ENCODE data around the gene RGL1.

Gene RGL1

DNA sequence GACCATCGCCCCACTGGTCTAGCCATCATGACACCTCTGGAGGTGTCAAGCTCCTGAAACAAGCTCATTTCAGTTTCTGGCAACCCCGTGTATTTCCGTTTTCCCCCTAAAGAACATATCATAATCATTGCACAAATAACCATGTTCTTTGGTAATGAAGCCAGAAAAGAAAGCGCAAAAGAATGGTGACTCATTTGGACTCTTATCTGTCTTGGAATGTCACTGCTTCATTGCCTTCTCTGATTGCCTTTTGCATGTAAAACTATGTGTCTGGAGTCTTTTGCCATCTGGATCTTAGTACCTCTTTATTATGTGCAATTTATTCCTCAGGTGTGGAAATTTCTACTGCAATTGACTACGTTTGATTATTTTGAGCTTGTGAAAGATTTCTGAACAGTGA, 122.1 kb downstream of the RGL1 start:
- DNase-seq = no peak

DNA sequence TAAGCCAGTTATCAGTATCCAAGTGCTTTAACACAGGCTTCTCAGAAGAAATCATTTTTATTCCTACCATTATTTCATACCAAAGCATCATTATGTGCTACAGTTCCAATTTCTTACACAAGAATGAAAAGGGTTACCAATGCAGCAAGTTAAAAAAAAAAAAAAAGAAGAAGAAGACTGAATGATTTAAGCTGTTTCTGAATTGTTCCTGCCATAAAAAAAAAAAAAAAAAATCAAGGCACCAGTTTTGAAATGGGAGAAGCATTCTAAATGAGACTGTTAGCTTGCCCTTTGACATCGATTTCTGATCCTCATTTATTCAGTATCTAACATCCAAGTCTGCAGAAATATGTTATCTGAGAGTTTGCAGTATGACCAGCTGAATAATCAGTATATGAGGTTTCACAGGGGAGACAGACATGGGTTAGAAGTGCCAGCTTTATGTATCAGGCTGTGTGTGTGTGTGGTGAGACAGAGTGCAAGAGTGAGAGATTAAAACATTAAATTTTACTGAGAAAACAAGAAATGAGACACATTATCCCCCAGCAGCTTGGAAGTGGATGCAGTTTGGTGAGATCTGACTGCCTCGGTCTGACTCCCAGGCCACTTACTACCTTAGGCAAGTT, 126.8 kb downstream of the RGL1 start:
- DNase-seq = no peak

DNA sequence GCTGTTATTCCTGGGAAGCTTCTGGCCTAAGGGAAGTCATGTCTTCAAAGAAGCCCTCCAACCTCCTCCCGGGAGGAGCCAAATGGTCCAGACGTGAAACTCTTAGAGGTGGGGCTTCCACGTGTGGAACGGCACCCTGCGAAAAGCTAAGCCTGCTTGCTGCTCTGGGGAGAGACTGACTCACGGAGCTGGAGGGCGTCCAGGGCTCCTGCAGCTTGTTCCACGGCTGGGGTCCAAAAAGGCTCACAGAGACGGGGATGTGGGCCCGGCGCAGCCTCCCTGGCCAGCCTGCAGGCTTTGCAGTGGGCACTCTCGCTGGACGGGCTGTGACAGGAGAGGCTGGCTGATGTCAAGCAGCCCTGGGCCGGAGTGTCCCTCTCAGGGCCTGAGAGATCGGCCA, 127.5 kb downstream of the RGL1 start:
- no peak for DNase-seq

DNA sequence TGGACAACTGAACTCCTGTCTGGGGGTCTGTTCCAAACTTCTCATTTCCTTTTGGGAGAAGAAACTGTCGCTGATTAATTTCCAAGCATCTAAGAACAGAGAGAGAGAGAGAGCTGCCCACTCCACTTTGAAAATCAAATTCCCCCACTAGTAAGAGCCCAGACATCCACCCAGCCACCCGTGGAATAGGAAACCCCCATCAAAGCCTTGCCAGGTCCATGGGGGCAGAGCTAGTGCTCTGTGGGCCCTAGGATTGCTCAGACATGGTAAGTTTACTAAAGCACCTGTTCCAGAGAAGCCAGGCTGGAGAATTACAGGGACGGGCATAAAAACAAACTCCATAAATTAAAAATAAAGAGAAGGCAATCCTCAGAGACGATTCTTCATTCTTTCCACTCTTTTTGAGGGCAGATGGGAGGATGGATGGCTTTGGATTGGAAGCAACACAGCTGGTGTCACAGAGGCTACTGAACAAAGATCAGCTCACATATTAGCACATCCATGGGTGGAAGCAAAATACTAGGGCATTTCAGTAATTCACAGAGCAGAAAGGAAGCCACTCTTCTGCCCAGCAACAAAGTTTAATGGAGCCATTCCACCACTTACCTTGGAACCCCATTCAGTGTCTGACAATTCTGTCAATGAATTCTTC, 128.7 kb downstream of the RGL1 start:
- no peak for DNase-seq

DNA sequence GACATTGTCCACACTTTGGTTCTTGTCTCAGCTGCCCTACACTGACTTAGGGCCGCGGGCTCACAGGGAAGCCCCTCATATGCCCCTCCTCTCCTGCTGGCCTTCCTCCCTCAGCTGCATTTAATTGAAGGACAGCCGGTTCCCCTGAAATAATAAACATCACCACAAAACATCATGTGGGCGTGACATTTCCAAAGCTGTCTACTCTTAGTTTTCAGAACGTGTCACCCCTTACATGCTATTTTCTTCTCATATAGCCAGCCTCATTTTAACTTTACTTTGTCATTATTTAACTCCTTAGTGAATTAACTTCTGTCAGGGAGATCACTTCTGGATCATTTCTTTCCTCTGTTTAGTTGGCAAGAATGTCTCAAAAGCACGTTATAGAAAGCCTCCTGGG, 129.4 kb downstream of the RGL1 start:
- no peak for DNase-seq

DNA sequence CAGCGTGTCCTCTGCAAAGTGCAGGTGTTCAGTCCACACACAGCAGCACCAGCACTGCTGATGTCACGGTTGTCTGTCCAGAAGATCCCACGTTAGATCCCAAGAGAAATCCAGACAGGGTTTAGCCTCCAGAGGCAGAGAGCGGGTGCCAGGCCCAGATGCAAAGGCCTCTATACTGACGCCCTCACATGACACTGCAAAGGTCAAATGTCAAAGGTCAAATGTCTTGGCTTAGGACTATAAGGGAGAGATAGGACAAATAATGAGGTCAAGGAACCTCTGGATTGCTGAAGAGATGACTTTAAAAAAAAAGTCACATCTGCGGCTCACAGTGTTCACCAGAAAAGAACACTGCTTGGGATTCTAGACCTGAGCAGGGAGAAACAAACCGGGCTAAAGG, 131.1 kb downstream of the RGL1 start:
- no peak for DNase-seq

DNA sequence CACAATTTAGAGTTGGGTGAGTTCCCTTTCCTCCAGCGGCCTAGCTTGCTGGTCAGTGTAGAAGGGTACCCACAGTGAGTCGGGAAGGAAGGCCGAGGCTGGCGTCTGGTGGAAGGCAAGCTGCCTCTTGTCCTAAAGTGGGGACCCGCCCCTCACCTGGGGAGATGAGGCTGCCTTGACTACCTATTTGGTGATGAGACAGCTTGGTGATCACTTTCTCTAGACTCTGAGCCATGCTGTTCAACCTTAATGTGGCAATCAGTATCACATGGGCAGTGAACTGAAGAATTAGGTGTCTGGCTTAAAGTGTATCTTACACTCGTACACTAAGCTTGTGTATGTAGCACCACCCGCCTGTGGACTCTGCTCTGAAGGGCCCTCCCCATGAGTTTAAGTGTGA, 131.9 kb downstream of the RGL1 start:
- DNase-seq = no peak

DNA sequence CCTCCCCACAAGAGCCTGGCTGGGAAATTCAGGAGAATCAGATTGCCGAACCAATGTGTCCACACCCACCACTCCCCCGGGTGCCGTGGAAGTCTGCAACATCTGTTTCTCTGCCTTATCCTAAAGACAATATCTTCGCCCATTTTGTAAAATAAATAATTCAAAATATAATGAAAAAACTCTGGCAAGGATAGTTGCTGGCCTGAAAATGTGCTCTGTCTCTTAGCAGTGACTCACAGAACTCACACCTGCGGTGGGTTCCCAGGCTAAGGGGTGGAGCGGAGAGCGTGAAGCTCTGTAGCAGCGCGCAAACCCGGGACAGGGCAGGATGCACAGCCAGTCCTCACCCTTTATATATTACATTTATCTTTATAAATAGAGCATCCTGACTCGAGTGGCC, 132.7 kb downstream of the RGL1 start:
- no peak for DNase-seq

DNA sequence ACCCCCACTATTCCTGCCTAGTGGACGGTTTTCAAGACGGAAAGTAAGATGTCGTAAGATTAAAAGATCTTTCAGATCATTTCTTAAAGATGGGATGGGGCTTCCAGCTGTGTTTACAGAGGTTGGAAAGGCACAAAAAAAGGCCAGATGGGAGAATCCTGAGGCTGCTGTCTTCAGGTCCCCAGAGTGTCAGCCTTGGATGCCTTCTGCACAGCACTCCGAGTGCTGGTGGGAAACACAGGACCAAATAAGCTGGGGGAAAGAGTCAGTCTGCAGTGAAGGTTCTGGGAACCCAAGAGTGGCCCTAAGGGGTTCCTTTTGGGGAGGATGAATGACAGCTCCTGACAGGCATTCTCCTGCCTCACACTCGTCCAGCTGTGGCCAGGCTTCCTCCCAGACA, 136.1 kb downstream of the RGL1 start:
- DNase-seq = no peak

DNA sequence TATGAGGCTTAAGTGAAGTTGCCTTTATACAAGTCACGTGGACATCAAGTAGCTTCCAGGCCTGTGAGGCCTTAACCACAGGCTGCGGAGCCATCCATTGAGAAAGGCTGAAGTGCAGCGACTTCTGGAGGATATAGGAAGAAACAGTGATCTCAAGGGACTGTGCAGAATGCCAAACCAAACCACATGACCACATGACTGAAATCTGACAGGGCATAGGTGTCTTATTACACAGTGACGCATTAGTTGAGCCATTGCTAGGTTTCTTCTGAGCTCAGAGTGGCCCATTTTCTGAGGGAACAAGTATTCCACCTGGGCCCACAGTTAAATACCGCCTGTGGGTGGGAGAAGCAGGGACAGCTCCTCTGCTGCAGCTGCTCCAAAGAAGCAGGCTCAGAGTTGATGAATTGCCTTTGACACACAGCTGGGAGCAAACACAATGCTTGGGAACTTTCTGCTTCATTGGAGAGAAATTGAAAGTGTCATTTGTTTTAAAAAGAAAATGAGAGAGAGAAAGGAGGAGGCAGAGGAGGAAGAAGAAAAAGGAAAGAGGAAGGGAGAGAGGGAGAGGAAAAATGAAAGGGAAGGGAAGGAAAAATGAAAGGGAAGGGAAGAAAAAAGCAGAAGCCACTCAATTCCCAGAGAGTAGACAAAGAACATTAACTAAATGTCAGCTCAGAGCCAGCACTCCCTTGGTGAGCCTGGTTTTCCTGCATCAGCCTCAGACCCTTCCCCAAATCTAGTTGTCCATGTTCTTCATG, 138.2 kb downstream of the RGL1 start:
- no peak for DNase-seq

DNA sequence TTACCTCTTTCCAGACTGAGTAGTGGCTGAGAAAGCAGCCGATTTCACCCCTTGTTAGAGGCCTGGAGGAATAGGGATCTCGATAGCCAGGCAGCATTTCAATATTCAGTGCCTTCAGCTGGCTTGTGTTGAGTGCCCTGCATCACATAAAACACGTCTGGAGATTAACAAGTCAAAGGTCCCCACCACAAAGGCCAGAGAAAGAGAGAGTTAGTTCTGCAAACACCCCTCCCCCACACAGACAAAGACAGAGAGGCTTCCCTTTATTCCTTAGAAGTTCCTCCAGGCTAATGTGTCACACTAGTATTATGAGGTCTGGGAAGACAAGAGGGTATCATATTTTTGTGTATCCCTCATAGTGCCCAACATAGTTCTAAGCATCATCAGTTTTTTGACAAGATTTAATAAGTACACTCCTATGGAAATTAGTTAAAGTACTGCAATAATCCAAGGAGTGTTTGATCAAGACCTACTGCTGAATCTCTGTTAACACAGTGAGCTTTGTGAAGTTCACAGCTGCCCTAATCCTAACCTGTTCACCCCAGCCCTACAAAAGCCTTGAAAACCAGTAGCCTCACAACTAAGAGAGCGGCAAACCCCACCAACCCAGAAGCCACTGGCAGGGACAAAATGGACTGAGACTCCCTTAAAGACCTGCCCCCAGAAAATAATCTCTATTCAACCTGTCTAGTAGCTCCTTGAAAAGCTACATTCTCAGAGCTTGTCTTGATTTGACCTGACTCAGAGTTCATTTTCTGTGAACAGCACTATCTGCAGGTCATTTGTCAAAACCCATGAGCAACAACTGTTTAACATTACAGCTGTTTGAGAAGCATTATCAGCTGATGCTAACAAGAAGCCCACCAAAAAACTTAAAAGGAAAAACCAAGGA, 140.8 kb downstream of the RGL1 start:
- no peak for DNase-seq

DNA sequence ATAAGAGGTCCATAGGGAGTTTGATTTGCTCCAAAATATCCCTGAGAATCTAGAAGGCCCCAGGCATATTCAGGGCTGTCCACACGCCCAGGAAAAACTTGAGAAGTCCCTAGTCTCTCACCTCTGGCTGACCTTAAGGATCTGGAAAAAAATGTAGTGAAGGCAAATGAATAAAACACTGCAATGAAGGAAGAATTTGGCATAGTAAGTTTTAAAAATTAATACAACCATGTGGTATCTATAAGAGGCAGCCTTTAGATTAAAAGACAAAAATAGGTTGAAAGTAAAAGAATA, 141.3 kb downstream of the RGL1 start:
- no peak for DNase-seq

DNA sequence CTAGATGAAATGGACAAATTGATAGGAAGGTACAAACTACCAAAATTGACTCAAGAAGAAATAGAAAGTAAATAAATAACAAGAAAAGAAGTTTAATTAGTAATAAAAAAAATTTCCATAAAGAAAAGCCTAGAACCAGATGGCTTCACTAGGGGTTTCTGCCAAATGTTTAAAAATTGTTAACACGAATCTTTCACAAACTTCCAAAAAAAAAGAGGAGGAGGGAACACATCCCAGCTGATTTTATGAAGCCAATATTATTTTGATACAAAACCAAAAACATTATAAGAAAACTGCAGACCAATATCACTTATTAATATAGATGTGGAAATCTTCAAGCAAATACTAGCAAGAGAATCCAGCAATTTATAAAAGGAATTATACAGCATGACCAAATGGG, 143.1 kb downstream of the RGL1 start:
- DNase-seq = no peak

DNA sequence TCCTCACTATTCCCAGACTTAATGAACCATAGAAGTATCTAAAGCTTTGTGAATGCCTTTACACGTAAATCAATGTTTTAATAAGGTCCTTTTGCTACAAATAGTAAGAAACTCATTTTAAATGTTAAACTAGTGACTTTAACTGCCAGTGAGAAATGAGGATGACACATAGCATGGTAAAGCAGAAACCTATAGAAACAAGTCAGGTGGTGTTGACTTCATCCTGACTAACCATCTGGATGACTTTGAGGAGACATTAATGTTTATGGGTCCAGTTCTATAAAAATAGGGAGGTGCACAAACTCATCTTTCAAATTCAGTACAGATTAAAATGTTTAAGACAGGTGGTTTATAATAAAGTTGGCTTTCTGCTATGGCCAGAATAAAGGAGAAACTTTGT, 147.2 kb downstream of the RGL1 start:
- no peak for DNase-seq

DNA sequence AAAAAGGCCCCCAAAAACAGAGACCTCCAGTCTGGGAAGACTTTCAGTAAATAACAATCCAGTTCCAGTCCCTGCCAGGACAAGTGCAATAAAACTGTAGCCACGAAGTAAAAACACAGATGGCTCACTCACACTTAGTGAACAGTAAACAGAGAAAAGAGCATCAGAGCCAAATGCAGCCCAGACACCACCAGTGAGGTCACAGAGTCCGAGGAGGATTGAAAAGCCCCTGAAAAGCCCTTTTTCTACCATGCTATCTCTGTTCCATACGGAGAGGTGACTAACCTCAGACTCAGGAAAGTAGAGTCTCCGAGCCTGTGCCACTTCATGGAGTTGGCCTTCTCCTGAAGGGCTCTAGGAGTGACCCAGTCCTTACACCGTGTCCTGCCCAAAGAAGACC, 148.1 kb downstream of the RGL1 start:
- DNase-seq = no peak

DNA sequence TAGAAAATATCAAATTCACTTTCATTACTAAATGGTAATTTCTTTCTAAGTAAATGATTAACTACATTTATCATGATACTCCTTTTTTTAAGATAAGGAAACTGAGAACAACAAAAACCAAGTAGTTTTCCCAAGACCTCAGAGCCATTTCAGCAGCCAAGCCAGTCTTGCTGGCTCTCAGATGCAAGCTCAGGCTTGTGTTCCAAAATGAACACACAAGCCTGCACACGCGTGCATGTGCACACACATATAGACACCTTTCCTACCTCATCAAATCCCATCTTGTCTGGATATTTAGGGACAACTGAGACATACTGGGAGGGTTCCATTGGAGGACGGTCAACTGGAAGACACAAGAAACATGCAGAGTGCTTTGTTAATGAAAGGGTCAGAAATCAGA, 149.6 kb downstream of the RGL1 start:
- no peak for DNase-seq

DNA sequence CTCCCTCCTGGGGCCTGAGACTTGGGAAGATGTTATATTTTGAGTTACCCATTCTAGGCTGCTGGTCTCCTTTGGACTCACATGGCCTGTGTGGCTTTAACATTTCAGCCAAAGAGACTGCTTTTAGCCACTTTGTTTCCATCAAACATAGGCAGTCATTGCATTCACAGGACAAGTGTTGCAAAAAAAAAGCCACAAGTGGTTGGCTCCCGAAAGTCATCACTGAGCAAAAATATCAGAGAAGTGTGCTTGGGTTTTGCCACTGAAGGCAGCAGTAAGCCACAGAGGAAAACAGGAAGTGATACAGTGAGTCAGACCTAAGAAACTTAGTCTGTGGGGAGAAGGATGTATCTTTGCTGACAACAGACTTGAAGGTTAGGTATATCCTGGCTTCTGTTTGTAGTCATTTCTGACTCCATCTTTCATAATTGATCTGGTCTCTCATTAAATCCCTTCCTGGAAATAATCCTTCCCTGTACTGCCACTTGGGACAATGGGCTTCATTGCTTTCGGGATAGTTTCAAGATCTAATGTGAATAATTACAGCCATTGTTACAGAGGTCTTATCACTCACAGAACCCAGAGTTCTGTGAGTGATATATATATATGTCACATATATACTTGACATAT, 151.8 kb downstream of the RGL1 start:
- DNase-seq = peak; percentile 67

DNA sequence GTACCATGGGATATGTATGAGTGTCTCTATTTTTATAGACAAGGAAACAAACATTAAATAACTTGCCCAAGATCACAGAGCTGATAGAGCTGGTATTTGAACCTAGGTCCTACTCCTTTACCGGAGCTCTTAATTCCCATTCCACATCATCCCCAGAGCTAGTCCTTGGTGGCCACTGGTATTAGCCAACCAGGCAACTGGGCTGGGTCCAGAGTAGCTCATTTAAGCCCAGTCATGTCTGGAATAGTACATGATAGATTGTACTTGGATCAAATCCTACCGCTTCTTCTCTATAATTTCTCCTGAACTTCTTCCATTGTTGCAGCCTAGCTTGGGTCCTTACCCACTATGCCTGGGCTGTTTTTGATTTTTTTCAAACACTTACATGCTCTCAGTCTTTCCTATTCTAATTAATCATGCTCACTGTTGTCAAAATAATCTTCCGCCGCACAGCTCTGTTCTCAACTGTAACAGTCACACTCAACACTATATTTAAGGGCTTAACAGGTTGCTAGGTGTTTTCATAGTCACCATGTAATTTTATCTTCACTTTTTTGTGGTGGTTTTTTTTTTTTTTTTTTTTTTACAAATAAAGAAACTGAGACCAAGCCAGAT, 152.4 kb downstream of the RGL1 start:
- DNase-seq = no peak

DNA sequence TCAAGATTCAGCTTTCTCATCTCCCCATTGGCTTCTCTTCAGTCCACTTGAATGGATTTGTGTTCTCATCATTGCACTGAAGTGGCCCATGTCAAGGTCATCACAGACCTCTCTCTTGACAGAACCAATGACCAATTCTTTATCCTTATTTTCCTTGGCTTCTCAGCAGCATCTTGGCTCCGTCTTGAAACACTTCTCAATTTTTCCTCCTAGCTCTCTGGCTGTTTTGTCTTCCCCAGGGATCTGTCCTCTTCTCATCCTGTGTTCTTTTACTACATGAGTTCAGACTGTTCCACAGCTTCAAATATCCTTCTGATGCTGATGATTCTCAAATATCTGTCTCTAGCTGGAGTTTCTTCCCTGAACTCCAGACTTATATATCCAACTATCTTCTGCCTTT, 154.0 kb downstream of the RGL1 start:
- DNase-seq = no peak

DNA sequence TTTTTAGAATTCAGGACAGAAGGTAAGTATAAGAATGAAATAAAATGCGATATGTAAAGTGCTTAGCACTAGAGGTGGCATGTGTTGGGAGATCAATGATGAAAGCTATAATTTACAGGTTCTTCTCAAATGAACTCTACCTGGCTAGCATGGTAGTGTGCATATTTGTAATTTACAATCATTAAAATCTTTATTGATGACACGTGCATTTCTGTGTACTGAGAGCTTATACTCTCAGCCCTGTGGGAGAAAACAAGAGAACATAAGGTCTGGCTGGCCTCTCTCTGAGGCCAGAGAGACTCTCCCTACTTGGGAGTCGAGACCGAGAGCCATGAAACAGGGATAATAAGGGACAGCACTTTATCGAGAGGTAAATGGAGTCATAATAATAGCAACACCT, 156.2 kb downstream of the RGL1 start:
- DNase-seq = no peak

DNA sequence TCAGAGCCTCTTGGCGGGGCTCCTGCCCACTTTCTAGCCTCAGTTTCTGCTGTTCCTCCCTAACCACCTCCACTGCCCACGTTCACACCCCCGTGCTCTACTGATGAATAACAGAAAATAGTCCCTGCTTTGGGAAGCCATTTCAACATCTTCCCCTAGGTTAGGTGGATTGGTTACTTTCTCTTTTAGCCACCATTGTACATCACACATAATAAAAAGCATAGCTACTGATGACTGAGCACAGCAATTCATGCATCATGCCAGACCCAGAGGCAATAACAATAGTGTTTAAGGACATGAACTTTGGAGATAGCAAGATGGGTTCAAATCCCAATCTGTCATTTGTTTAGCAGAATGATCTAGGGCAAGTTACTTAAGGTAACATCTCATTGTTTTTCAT, 158.0 kb downstream of the RGL1 start:
- no peak for DNase-seq

DNA sequence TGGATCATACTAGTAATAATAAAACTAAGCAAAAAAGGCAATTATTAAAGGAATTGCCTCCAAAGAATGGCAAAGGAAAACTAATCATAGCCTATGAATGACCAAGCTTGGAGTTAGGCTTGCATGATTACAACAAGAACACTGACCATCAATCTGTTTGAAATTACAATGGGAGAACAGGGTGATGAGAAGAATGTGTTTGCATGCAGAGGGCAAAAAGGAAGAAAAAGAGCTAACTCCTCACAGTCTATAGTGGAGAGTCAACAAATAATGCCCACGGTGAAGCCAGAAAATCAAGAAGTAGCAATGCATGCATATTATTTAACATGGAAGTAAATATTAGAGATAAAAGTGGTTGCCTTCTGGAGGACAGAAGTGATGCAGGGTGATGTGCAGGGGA, 160.8 kb downstream of the RGL1 start:
- DNase-seq = no peak

DNA sequence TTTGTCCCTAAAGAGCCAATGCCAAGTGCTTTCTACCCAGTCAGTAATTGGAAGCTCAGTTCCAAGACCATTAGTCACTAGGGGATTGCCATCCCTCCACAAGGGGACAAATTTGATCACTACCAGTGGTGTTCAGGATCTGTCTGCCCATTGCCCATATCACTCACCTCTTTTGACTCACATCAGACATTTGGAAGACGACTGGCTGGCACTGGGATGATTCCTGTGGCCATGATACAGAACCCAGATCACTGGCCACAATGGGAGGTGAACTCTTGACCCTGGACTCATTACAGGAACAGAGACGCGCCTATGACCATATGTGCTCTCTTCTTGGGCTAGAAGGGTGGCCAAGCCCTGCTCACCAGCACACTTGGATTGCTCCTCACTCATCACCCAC, 161.6 kb downstream of the RGL1 start:
- no peak for DNase-seq

All from activated CD8-positive, alpha-beta memory T cell treated with anti-CD3 and anti-CD28 coated beads for 24 hours (primary cell).